ENCODE measurements around the gene ACSM5.

Gene ACSM5, protein sequence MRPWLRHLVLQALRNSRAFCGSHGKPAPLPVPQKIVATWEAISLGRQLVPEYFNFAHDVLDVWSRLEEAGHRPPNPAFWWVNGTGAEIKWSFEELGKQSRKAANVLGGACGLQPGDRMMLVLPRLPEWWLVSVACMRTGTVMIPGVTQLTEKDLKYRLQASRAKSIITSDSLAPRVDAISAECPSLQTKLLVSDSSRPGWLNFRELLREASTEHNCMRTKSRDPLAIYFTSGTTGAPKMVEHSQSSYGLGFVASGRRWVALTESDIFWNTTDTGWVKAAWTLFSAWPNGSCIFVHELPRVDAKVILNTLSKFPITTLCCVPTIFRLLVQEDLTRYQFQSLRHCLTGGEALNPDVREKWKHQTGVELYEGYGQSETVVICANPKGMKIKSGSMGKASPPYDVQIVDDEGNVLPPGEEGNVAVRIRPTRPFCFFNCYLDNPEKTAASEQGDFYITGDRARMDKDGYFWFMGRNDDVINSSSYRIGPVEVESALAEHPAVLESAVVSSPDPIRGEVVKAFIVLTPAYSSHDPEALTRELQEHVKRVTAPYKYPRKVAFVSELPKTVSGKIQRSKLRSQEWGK

DNA sequence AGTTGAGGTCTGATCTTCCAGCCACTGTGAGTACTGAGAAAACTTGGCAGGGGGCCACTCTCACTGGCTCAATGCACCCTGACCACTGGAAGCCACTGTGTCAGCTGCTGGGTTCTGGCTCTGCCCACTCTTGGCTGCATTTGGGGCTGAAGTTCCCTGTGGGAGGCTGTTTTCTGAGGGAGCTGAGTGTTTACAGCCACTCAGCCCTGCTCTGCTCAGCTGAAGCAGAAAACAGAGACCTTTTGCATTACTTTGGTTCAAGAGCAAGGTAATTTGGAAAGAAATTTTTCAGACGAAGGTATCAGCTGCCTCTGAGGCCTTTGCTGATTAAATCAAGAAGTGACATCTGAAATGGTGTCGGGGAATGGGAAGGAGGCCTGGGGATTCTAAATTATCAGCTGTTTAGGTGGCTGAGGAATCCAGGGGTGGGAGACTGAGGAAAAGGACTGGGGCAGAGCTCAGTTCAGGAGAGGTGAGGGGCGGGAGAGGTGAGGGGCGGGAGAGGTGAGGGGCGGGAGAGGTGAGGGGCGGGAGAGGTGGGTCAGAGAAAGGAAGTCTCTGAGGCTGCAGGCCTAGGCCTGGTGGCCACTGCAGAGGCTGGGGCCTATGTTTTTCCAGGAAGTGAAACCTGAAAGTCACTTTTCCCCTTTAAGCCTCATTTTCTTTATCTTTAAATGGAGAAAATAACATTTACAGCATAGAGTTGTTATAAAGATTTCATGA, at the start of gene ACSM5:
ACSM5 (plus strand) TSS at position 137 of the 723 bp plus-strand sequence. CDS start 1,951 bp downstream, outside the sequence.
- DNase-seq, result peak; percentile 35 to 84 (median 68)
- intact Hi-C loops (cut with DNase I), result no loop called here

- intact Hi-C loops (cut with DNase I), result no loop called here
- no peak for DNase-seq
Measured at GRCh38 chr16:20359997-20360396, 49.3 kb upstream of the ACSM5 start.

DNA sequence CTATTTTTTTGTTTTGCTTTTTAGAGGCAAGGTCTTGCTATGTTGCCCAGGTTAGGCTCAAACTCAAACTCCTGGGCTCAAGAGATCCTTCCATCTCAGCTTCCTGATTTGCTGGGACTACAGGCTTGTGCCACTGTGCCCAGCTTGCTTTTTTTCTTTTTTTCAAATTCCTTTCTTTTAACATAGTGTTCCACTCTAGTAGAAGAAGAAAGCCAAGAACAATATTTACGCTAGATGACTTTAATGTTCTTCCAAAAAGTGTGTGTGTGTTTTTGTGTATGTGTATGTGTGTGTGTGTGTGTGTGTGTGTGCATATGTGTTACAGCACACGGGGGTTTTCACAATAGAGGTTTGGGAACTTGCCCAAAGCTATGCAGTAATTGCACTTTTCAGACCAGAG, 46.1 kb upstream of the ACSM5 start:
- DNase-seq, result no peak
- intact Hi-C loops (cut with DNase I), result no loop called here

DNA sequence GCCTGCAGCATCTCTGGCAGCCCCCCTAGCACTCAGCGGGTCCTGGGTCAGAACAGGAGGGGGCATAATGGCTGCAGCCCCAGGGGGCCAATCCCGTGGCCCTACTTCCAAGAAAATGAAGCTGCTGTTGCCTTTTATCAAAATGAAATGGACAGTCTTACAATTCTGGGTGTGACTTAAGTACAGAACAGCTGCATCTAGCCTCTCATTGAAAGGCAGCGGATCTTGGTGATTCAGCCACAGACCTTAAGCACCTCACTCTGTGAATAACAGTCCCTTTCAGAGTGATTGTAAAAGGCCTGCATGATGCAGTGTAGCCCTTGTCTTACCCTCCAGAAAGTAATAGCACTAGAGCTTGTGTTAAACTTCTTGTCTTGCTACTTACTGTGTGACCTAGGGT, 45.3 kb upstream of the ACSM5 start:
- DNase-seq, result no peak
- intact Hi-C loops (cut with DNase I), result no loop called here

DNA sequence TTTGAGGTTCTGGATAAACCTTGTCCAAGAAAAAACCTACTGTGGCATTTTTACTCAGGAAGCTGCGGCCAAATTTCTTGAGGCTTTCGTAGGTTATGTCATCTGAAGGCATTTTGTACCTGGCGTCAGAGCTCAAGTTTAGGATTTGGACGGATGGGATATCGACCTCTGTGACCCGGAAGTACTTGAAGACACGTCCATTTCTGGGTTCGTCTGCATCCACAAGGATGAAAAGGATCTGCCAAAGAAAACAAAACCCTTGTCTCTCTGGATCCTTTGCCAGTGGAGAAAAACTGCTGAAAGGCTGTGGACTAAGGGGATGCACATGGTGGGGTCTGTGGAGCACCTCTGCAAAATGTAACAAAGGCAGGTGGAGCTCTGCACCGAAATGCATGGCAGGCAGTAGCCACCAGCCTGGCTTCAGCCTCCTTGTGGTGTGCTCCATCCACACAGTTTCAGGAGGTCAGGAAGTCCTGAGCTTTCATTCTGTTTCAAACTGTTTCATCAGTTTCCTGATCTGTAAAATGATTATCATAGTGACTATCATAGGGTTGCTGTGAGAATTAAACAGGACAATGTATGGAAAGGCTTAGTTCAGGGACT, 39.8 kb upstream of the ACSM5 start:
- intact Hi-C loops (cut with DNase I), result no loop called here
- DNase-seq, result no peak

DNA sequence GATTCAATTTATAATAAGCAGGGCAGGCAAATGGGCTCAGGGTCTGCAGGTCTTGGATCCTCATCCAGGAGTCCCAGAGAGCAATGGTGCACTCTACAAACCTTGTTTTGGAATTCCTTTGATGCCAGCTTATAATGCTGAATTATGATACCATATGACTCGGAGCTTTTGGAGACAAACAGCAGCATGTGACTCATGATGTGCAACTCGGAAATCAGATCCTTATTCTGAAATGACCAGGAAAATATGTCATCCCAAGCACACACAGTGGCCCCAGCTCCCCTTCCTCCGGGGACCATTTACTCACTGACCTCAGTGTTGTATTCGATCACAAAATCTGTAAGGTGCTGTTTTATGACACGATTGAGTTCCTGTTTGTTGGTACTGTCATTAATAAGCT, 36.6 kb upstream of the ACSM5 start:
- no peak for DNase-seq
- intact Hi-C loops (cut with DNase I), result no loop called here

DNA sequence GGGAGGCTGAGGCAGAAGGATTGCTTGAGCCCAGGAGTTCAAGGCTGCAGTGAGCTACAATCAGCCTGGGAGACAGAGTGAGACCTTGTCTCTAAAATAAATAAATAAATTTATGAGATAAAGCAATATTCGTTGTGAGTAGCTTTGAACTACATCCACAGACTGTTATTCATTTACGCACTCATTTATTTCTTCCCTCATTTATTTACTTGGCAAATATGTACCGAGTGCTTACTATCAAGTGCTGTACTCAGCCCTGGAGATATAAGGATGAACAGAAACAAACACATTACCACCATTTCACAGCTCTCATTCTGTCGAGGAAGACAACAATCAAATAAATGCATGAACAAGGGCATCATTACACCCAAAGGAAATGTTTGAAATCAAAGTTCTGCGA, 32.2 kb upstream of the ACSM5 start:
- no peak for DNase-seq
- intact Hi-C loops (cut with DNase I), result no loop called here

GRCh38 chr16:20380782-20381181, 28.6 kb upstream of the ACSM5 start:
- intact Hi-C loops (cut with DNase I), result loop anchor here (5.0 kb wide), 1 partner anchor 473 kb away; no protein-coding TSS in a partner anchor
- DNase-seq, result no peak

- intact Hi-C loops (cut with DNase I), result loop anchor here (5.0 kb wide), 1 partner anchor 475 kb away; no protein-coding TSS in a partner anchor
Measured at GRCh38 chr16:20382202-20382948, 27.0 kb upstream of the ACSM5 start.

DNA sequence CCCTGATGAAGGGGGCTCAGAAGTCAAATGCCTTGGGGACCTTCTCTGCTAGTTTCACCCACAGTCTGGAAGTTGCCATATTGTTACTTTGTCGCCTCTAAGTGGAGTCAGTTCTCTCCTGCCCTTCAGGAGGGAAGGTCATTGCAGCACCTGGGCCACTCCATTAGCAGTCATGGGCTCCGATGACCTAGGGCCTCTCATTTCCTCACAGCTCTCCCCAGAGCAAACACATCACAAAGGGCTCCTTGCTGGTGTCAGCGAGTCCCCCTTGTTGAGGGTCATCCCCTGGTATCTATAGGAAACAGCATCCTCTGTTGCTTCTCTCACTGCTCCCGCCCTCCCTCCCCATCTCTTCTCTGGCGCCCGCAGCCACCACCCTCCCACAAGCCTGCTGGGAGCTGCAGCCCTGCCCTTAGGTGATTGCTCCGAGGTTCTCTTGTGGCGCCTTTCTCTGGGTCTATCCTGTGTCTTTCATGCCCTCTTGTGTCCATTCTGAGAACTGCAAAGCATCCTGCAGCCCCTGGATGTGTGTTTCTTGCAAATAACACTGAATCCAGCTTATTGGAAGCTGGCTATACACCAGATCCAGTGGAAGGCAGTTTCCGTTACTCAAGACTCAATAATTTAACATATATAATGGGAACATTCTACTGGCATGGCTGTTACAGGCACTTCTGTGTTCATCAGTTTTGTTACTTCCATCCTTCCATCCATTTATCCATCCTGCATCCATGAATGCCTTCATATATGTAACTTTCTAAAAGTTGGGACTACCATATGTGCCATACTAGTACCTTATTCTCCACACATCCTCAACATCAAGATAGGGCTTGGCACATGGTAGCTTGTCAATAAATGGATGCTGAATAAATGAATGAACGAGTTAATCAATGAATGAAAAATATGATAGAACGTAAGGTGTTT, 26.0 kb upstream of the ACSM5 start:
- DNase-seq, result peak; percentile 24 to 87 (median 68)
- intact Hi-C loops (cut with DNase I), result loop anchor here (5.0 kb wide), 1 partner anchor 476 kb away; no protein-coding TSS in a partner anchor

More at GRCh38 chr16:20382202-20382948, 27.0 kb upstream of the ACSM5 start:
- DNase-seq, result no peak

- DNase-seq, result peak; percentile 30 to 91 (median 78)
- intact Hi-C loops (cut with DNase I), result no loop called here
Measured at GRCh38 chr16:20385844-20386832, 23.2 kb upstream of the ACSM5 start.

- no peak for DNase-seq
- intact Hi-C loops (cut with DNase I), result no loop called here
Measured at GRCh38 chr16:20387978-20388377, 21.4 kb upstream of the ACSM5 start.

DNA sequence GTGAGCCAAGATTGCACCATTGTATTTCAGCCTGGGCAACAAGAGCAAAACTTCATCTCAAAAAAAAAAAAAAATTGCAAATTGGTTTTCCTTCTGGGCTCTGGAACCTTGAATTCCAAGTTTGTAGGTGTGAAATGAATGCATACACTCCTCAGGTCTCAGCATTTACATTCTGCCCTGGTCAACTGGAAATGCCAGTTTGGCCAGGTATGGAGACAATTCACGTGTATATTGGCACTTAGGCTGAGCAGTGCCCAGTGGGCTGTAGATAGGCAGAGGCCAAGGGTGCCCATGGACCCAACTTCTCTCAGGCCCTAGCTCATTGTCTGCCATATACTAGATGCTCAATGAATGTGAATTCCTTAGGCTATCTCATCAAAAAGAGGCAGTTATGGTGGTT, 20.5 kb upstream of the ACSM5 start:
- intact Hi-C loops (cut with DNase I), result no loop called here
- DNase-seq, result no peak

- intact Hi-C loops (cut with DNase I), result no loop called here
- no peak for DNase-seq
Measured at GRCh38 chr16:20391045-20391444, 18.3 kb upstream of the ACSM5 start.

DNA sequence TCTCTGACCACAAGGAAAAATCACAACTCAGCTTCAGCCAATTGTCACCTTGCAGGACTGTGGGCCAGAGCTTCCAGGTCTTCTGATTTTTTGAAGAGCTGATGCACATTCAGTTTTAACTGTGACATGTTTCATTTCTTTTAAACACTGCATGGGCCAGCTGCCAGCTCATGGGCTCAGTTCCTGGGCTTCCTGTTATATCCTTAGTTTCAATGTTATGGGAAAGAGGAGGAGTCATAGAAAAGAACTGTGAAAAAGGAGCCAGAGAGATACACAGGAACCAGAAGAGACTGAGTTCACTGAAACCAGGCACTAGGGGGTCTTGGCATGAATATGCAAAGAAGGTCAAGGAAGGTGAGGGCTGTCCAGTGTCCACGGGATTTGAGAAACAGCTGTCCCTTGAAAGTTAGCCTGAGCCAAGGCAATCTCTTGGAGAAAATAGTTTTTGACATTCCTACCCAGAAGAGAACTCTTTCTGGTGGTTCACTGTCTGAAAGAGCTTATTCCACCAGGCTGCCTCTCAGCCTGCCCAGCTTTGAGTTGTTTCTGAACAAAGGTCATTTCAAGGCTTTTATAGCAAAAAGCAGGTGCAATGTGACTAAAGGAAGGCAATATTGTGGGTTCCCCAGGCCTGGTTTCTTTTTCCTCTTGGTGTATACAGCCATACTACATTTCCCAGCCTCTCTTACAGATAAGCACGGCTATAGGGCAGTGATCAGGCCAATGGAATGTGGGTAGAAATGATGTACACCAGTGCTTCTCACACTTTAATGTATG, 15.3 kb upstream of the ACSM5 start:
- intact Hi-C loops (cut with DNase I), result no loop called here
- no peak for DNase-seq

- intact Hi-C loops (cut with DNase I), result no loop called here
- DNase-seq, result no peak
Measured at GRCh38 chr16:20395946-20396345, 13.4 kb upstream of the ACSM5 start.

Data from head of caudate nucleus (tissue), 42 donors.